Measurements from ENCODE around the gene ANKRD13D.

Gene ANKRD13D

GRCh38 chr11:67274768-67275605 is 14.1 kb upstream of the ANKRD13D start:
- no peak for FAIRE-seq
- no peak for DNase-seq (ENCODE audit: insufficient read length, low spot score)
- no peak for TF ChIP-seq POLR2A (IDR thresholded peaks at IDR 0.05; ENCODE audit: low read depth, low read length)

- TF ChIP-seq POLR2A (IDR thresholded peaks at IDR 0.05; ENCODE audit: low read depth, low read length), result no peak
- FAIRE-seq (no peak), DNase-seq (ENCODE audit: insufficient read length, low spot score) (no peak)
Measured at GRCh38 chr11:67275606-67276409, 13.3 kb upstream of the ANKRD13D start.

DNA sequence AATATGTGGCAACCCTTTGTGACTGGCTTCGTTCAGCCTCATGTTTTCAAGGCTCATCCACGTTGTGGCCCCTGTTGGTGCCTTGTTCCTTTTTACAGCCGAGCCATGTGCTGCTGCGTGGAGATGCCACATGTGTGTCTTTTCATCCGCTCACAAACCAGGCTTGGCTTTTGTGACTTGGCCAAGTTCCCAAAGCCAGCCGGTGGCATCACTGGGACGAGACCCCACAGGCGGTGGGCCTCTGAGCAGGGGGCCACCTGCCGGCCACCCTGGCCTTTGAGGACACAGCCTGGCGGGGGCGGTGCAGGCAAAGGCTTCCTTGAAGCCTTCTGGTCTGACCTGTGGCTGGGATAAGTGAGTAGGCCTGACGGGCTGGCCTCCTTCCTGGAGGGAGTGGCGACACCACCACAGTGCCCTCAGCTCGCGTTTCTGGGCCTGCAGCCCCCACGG is 12.3 kb upstream of the ANKRD13D start:
- DNase-seq (ENCODE audit: insufficient read length, low spot score) (no peak), FAIRE-seq (no peak)
- TF ChIP-seq POLR2A (IDR thresholded peaks at IDR 0.05; ENCODE audit: low read depth, low read length), result no peak

GRCh38 chr11:67277231-67277961 is 11.7 kb upstream of the ANKRD13D start:
- FAIRE-seq, result no peak
- DNase-seq (ENCODE audit: insufficient read length, low spot score), result peak; percentile 78
- no peak for TF ChIP-seq POLR2A (IDR thresholded peaks at IDR 0.05; ENCODE audit: low read depth, low read length)

DNA sequence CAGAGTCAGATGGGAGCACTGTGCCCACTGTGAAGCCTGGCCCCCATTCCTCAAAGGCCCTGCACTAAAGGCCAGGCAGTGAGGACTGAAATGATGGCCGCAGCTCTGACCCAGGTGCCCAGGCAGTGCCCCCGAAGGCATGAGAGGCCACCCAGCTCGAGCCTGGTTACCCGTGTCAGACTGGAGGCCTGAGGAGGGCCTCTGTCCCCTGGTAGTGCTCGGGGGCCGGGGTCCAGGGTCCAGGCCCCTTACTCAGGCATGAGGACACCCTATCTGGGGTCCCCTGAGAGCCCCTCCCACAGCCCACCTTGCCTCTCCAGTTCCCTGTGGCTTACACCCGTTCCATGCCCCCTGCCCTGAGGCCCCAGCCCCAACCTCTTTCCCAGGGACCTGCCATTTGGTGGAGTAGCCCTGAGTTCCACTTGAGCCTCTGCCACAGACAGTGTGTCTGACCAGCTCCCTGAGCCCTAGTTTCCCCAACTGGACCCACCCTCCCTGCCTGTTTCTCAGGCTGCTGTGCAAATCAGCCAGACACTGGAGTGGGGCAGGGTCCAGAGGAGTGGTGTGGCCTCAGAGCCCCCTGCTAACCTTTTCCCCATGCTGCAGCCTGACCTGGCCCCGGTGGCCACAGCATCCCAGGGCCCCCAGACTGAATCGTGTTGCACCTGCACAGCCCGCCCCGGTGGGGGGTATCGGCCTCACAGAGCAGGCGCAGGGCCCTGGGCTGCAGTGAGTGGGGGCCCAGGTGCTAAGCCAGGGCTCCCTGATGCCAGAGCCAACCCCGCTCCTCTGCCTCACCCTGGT is 10.8 kb upstream of the ANKRD13D start:
- DNase-seq (ENCODE audit: insufficient read length, low spot score) (no peak), FAIRE-seq (no peak)

DNA sequence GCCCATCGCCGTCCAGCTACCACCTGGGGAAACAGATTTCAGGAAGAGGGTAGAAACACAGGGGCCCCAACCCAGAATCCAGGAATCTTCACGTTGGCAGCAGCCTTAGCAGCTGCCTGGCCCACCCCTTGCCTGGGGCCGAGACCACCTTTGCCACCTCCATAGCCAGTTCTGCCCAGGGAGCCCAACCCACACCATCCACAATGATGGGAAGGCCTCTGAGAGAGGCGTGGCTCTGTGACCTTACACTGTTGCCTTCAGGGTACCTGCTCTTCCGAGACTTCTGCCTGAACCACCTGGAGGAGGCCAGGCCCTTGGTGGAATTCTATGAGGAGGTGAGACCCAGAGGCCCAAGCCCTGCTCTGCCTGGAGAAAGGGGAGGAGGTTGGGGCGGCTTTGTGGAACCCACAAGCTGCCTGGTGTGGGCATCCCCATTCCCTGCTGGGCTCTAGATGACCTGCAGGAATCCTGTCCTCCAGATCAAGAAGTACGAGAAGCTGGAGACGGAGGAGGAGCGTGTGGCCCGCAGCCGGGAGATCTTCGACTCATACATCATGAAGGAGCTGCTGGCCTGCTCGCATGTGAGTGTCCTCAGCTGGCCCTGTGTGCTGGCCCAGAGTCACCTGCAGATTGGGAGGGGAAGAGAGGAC is 10.0 kb upstream of the ANKRD13D start:
- no peak for TF ChIP-seq POLR2A (IDR thresholded peaks at IDR 0.05; ENCODE audit: low read depth, low read length)
- FAIRE-seq, result no peak
- no peak for DNase-seq (ENCODE audit: insufficient read length, low spot score)

More for the DNA sequence above, 10.8 kb upstream of the ANKRD13D start:
- TF ChIP-seq POLR2A (IDR thresholded peaks at IDR 0.05; ENCODE audit: low read depth, low read length), result no peak

- no peak for DNase-seq (ENCODE audit: insufficient read length, low spot score)
- FAIRE-seq, result no peak
- no peak for TF ChIP-seq POLR2A (IDR thresholded peaks at IDR 0.05; ENCODE audit: low read depth, low read length)
Measured at GRCh38 chr11:67279589-67280340, 9.3 kb upstream of the ANKRD13D start.

- TF ChIP-seq POLR2A (IDR thresholded peaks at IDR 0.05; ENCODE audit: low read depth, low read length), result no peak
- FAIRE-seq, result no peak
- DNase-seq (ENCODE audit: insufficient read length, low spot score), result no peak
Measured at GRCh38 chr11:67280341-67280787, 8.7 kb upstream of the ANKRD13D start.

- no peak for TF ChIP-seq POLR2A (IDR thresholded peaks at IDR 0.05; ENCODE audit: low read depth, low read length)
- FAIRE-seq, result no peak
Measured at GRCh38 chr11:67280788-67281551, 8.1 kb upstream of the ANKRD13D start.

DNA sequence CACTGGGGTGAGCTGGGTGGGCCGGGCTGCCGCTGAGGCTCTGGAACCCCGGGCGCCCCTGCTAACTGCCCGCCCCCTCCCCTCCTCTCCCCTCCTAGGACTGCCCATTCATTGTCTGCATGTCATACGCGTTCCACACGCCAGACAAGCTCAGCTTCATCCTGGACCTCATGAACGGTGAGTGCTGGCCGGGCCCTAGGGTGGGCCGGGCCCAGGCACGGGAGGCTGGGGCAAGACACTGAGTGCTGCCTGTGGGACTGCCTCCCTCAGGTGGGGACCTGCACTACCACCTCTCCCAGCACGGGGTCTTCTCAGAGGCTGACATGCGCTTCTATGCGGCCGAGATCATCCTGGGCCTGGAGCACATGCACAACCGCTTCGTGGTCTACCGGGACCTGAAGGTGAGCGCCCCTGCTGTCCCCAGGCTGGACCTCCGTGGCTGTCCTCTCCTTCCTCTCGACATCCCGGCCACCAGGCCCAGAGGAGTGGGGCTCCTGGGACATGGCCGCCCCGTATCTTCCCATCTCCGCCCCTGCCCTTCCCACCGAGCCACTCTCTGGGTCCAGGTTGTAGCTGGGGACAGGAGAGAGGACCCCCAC is 7.5 kb upstream of the ANKRD13D start:
- no peak for DNase-seq (ENCODE audit: insufficient read length, low spot score)
- FAIRE-seq, result no peak
- no peak for TF ChIP-seq POLR2A (IDR thresholded peaks at IDR 0.05; ENCODE audit: low read depth, low read length)

More at GRCh38 chr11:67280788-67281551, 8.1 kb upstream of the ANKRD13D start:
- no peak for DNase-seq (ENCODE audit: insufficient read length, low spot score)
